H7 (cell line): Measurements from ENCODE around the gene KCNT2. TPM values are rescaled to one million over a fixed set of nuclear protein-coding genes. Genes with fewer than 3 reads are reported as not detected.

Experiments used
- DNase-seq: peaks from one replicate; pipeline ENCODE4 v3.0.0; 2012
- H3K27me3 ChIP-seq: 2 replicates; pipeline ENCODE4 v1.6.0; 2011; ENCODE audit warnings: mild to moderate bottlenecking, low read length; ENCODE audit not compliant: control insufficient read depth, insufficient read depth
- H3K36me3 ChIP-seq: replicated peaks from 2 replicates; pipeline ENCODE4 v1.5.1; 2011; ENCODE audit warnings: low read length; ENCODE audit not compliant: control insufficient read depth, insufficient read depth
- H3K4me3 ChIP-seq: 2 replicates; pipeline ENCODE4 v1.5.1; 2011; ENCODE audit warnings: low read depth, mild to moderate bottlenecking, control low read depth, low read length, moderate library complexity; ENCODE audit not compliant: insufficient read depth
- total RNA-seq: library from RNA; depleted of rRNA; stranded (reverse); fragments of >200 nt; shearing (Covaris generic); gene quantifications from 2 replicates; pipeline ENCODE4 v1.2.3, GENCODE V29; 2014

Gene KCNT2
- total RNA-seq, 1 experiment from 2014 or later: 7.0 TPM

DNA sequence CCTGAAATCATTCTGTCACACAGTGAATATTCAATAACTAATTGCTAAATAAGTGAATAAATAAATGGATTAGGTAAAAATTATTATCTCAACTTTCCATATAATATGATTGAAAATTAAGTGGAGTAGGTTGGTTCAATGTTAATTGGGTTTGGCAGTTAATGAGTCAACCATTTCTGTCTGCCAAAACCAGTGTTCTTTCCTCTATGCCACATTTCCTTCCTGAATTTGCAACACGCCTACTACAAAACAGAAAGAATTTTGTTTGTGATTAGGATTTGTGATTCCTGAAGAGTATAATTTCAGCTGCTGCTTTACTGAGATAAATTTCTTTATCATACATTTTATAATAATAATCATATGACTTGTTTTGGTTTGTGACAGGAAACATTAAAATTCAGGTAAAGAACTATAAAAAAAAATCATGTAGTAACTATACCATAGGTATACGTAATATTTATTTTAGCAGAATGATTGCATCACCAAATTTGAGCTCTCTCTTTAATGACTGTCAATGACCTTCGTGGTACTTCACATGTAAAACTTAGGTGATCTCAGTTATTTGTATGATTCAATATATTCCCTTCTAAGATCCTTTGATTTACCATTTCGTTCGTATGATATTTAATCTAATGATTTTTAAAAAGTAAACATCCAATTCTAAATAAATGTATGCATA is 241.3 kb downstream of the KCNT2 start:
- H3K4me3 ChIP-seq: no peak overlapping the region
- H3K27me3 ChIP-seq: no peaks in the 10 kb centered on the region
- DNase-seq: no peak
- H3K36me3 ChIP-seq: no peaks in the 10 kb centered on the region

GRCh38 chr1:196361112-196361714 is 247.0 kb downstream of the KCNT2 start:
- DNase-seq: no peak
- no peak overlapping the region for H3K4me3 ChIP-seq
- no peaks in the 10 kb centered on the region for H3K36me3 ChIP-seq
- H3K27me3 ChIP-seq: no peaks in the 10 kb centered on the region

GRCh38 chr1:196357913-196358312 is 250.3 kb downstream of the KCNT2 start:
- Histone ChIP-seq H3K27me3 (no peaks in the 10 kb centered on the region), H3K36me3 (no peaks in the 10 kb centered on the region), H3K4me3 (no peak overlapping the region)
- no peak for DNase-seq

DNA sequence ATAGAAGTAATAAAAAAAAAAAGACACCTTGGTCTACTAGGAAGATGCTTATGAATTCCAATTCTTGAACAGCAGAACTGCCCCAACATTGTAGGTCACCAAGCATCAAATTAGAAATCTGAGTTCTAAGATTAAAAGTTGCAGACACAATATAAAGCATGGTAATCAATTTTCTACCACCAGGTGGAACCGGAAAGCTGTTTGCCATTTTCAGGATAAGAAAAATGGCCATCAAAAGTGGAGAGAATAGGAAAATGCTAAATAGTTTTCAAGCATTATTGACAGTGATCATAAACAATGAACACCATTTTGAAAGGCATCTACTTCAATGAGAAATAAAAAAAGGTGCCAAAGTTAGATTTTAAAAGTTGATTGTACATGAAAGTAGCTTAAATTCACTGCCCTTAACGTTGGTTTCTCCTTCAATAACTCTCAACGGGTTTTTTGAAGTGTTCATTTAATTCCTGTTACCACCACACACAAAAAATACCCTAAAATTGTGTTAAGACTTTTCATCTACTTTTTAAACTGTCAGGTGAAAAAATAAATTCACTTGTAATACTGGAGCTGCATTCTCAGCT is 252.9 kb downstream of the KCNT2 start:
- Histone ChIP-seq H3K4me3 (no peak overlapping the region), H3K36me3 (no peaks in the 10 kb centered on the region), H3K27me3 (no peaks in the 10 kb centered on the region)
- no peak for DNase-seq

DNA sequence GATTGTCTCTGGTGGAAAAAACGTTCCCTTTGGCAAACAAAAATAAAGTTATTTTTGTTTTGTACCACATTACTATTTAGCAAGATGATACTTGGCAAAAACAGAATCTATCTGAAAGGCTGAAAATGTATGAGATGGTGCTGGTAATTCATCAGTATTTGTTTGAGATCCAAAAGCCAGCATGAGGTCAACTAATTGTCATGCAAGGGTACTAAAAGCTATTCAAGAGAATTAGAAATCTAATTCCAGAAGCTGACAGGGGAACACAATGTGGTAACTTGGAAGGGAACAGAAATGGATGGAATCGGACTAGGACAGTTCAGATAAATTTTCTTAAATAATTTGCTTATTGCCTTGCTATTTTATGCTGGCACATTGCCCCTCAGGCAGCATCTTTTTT is 263.8 kb downstream of the KCNT2 start:
- Histone ChIP-seq H3K36me3 (no peaks in the 10 kb centered on the region; the same call in 1 of the 2 replicates), H3K27me3 (no peaks in the 10 kb centered on the region), H3K4me3 (no peak overlapping the region)
- DNase-seq: no peak

DNA sequence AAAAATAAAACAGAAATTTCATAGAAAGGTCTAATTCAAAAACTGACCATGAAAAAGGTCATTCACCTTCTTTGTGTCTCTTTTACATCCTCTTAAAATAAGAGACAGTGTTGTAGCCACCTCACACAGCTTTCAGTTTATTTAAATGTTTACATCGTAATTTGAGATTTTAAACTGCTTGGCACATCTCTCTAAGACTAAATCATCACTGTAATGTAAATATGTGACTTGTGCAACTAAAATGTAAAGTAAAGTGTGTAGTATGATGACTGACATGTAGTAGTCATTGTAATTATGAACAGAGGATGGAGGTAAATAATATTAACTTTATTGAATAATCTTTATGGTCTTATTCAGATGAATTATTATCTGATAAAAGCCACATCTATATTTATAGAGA is 283.9 kb downstream of the KCNT2 start:
- Histone ChIP-seq H3K36me3 (no peaks in the 10 kb centered on the region), H3K27me3 (no peaks in the 10 kb centered on the region), H3K4me3 (no peak overlapping the region)
- no peak for DNase-seq

GRCh38 chr1:196323869-196324268 is 284.4 kb downstream of the KCNT2 start:
- no peaks in the 10 kb centered on the region for H3K27me3 ChIP-seq
- no peak for DNase-seq
- no peaks in the 10 kb centered on the region for H3K36me3 ChIP-seq
- no peak overlapping the region for H3K4me3 ChIP-seq

- Histone ChIP-seq H3K36me3 (no peaks in the 10 kb centered on the region), H3K4me3 (no peak overlapping the region), H3K27me3 (no peaks in the 10 kb centered on the region)
- DNase-seq: no peak
Measured at GRCh38 chr1:196319301-196319700, 288.9 kb downstream of the KCNT2 start.

- DNase-seq: no peak
- Histone ChIP-seq H3K36me3 (no peaks in the 10 kb centered on the region), H3K27me3 (no peaks in the 10 kb centered on the region), H3K4me3 (no peak overlapping the region)
Measured at GRCh38 chr1:196317535-196318522, 290.4 kb downstream of the KCNT2 start.

- Histone ChIP-seq H3K4me3 (no peak overlapping the region), H3K27me3 (no peaks in the 10 kb centered on the region), H3K36me3 (no peaks in the 10 kb centered on the region)
- no peak for DNase-seq
Measured at GRCh38 chr1:196312739-196313138, 295.5 kb downstream of the KCNT2 start.

DNA sequence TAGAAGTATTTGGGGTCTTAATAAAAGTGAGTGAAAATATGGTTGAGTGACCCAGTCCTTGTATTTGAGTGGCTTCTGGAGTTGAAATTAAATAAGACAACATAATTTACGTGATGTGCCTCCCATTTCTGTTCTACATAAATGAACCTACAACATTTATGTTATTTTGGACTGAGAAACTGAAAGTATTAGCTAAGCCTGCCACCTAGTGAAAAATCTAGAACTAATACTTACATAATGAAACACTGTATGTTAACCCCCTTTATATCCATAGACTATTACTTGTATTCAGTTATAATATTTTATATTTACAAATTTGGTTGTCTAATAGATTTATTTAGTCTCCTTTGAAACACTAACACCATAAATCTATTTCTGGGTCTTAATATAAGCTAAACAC is 298.9 kb downstream of the KCNT2 start:
- Histone ChIP-seq H3K27me3 (no peaks in the 10 kb centered on the region), H3K36me3 (no peaks in the 10 kb centered on the region), H3K4me3 (no peak overlapping the region)
- DNase-seq: no peak

GRCh38 chr1:196308176-196308575 is 300.1 kb downstream of the KCNT2 start:
- Histone ChIP-seq H3K4me3 (no peak overlapping the region), H3K27me3 (no peaks in the 10 kb centered on the region), H3K36me3 (no peaks in the 10 kb centered on the region; the same call in 1 of the 2 replicates)
- no peak for DNase-seq

DNA sequence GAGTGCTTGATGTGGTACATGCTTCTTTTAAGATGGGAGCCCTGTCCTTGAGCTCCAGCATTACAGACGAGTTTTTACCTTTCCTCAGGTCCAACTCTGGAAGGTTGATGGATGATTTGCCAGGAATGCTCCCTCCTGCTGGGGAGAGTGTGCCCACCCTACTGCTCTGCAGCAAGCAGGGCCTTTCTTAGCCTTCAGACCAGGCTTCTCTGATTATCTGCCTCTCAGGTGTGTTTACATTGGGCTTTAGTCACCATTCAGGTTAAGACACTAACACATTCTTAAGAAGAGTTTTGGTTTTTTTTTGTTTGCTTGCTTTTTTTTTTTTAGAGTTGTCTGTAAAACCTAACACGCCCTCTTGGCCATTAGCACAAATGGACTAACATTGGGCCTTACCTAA is 301.8 kb downstream of the KCNT2 start:
- Histone ChIP-seq H3K36me3 (no peaks in the 10 kb centered on the region; the same call in 1 of the 2 replicates), H3K4me3 (no peak overlapping the region), H3K27me3 (no peaks in the 10 kb centered on the region)
- DNase-seq: no peak

GRCh38 chr1:196305216-196305615 is 303.0 kb downstream of the KCNT2 start:
- DNase-seq: no peak
- no peaks in the 10 kb centered on the region; the same call in none of the 2 replicates for H3K36me3 ChIP-seq
- no peaks in the 10 kb centered on the region for H3K27me3 ChIP-seq
- H3K4me3 ChIP-seq: no peak overlapping the region
